Activated CD4-positive, CD25-positive, alpha-beta regulatory T cell treated with anti-CD3 and anti-CD28 coated beads, Interleukin-2, amount 50 U/mL, for 24 hours (primary cell): ENCODE data around the gene CEP131.
"Not testable (repeated sequence)": the region's sequence is repeated elsewhere in the genome, so short reads cannot be mapped to it uniquely, and the experiment has no call there.

Experiments
- ATAC-seq, 2 donors: fragments of 150-1000 bp; cut with Tn5 transposase; one replicate each; pipeline ENCODE4 v1.10.0; 2021; ENCODE audit warnings: mild to moderate bottlenecking in 1 of 2, moderate library complexity in 1 of 2

CEP131 gene

GRCh38 chr17:81162491-81162890 lies 60.3 kb downstream of the CEP131 start:
- no peak for ATAC-seq

DNA sequence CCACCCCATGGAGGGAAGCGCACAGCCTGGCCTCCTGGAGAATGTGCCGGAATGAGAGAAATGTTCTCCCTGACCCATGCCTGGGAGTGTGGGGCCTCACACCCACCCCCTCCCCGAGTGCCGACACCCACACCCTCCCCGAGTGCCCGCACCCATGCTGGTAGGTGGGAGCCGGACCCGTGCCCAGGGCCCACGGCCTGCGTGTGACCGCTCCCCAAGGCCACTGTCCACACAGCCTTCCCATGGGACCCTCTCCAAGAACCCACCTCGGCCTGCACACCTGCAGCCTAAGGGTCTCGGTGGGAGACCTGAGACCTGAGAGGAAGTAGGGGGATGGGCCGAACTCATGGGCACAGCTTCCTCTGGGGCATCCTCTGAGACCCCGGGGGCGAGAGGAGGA lies 60.8 kb downstream of the CEP131 start:
- no peak for ATAC-seq

- ATAC-seq: no peak
These were observed 61.2 kb downstream of the CEP131 start for GRCh38 chr17:81161536-81161935.

DNA sequence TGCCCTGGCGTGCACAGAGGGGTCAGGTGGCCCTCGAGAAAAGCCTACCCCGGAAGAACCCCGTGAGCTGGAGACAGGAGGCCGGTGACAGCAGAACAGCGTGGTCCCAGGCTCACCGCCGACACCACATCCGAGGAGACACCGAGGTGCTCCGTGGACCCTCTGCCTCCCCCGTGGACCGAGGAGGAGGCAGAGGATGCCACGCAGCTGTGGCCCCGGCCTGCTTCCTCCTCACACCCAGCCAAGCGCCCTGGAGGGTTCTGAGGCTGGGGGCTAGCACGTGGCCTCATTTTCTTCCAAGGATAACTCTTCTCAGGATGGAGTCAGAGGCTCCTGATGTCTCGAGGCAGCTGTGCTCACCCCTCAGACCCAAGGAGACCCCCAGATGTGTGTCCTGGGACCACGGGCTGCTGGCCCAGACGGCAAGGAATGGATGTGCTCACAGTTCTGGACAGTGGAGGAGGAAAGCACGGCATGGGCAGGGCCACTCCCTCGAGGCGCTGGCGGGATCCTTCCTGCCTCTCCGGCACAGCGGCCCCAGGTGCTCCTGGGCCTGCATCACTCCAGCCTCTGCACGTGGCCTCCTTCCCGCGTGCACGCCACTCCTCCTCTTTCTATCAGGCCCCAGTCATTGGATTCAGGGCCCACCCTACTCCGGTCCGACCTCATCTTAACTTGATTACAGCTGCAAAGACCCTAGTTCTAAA lies 61.9 kb downstream of the CEP131 start:
- no peak for ATAC-seq

- no peak for ATAC-seq
These were observed 62.5 kb downstream of the CEP131 start for GRCh38 chr17:81160306-81160705.

DNA sequence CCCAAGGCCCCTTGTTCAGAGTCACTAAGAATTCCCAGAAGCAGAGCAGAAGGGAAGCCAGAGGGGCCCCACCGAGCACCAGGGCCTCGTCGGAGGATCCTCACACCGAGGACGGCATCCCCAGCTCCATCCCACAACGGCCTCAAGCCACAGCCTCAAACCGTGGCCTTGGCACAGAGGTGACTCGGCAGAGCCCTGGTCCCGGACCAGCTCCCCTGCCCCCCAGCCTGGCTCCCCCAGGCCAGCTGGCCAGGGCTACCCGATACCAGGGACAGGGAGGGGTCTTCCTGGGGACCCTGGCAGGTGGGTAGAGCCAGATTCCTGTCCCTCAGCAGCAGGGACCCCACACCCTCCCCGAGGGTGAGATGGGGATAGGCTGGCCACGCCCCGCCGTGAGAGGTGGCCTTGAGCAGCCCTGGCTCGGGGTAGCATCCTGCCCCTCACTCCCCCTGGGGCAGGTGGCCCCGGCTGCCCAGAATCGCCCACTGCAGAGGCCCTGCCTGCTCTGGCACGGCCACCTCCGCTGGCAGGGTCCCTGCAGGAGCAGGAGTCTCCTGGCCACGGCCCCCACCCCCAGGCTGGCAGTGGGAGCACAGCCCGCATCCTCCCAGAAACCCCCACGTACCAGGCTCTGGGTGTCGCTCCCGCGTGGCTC lies 63.0 kb downstream of the CEP131 start:
- ATAC-seq: no peak

- ATAC-seq: no peak
These were observed 63.8 kb downstream of the CEP131 start for GRCh38 chr17:81158688-81159590.

- ATAC-seq: no peak
These were observed 64.7 kb downstream of the CEP131 start for GRCh38 chr17:81157848-81158687.

DNA sequence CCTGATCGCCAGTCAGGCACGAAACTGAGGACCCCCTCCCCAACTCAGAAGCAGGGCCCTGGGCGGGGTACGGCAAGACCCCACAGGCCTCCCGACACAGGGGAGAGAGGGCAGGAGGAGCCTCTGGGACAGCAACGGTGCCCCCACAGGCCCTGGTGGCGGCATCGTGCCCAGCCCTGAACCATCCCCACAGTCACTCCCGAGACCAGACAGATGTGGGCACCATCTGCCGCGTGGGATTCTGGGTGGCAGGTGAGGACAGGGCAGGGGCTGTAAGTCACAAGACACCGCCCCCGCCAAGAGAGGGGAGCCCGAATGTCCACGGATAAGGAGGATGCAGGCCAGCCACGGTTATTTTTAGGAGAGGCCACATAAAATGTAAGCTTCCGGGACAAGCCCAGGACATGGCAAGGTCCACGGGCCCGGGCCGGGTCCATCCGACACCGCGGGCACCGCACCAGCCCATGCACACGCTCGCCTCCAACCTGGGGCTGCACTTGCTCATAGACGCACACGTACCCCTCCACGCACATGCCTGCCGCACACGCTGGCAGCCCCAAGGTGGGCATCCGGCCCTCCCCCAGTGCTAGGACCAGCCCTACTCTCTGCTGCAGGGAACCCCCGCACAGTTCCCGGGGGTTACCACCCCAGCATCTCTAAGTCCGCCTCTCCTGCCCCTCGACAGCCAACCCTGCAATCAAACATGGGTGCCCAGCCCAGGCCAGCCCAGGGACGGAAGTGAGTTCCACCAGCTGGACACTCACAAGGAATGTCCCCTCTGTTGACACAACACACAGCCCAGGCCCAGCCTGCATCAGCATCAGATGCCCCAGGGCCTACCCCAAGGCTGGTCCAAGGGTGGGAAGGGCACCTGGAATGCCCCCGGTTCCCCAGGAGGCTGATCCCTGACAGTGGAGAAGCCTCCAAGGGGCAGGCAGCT lies 65.6 kb downstream of the CEP131 start:
- no peak for ATAC-seq

- ATAC-seq: no peak
These were observed 67.8 kb downstream of the CEP131 start for GRCh38 chr17:81154961-81155360.

DNA sequence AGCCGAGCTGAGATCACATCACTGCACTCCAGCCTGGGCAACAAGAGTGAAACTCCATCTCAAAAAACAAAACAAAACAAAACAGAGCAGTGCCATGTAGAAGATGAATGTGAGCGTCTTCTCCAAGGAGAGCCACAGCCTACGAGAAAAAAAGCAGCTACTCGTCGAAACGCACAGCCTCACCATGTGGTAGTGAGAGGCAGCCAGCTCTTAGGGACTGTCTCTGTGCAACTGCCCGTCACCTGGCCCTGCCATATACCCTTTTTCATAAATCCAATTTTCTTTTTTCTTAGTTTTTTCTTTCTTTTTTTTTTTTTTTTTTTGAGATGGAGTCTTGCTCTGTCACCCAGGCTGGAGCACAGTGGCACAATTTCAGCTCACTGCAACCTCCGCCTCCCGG lies 68.7 kb downstream of the CEP131 start:
- ATAC-seq: not testable (repeated sequence)

- ATAC-seq: peak in 1 of 2 donors; percentile 28
These were observed 69.4 kb downstream of the CEP131 start for GRCh38 chr17:81153340-81153803.

- ATAC-seq: no peak
These were observed 70.4 kb downstream of the CEP131 start for GRCh38 chr17:81152288-81152828.

DNA sequence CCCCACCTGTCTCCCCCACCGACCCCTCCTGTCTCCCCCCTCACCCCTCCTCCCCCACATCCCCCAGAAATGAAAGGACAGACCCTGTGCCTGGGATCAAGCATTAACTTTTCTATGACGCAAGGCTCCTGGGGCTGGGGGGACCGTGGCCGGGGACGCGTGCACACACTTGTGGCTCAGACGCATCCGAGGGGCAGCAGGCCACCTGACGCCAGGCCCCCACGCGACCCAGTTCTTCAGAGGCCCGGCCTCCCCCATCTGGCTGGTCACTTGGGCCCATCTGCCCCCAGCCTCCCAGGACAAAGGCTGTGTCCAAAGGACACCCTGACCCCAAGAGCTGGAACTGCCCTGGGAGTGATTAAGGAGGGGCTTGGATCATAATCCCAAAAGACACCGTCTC lies 71.5 kb downstream of the CEP131 start:
- ATAC-seq: no peak

GRCh38 chr17:81150377-81151077 lies 72.2 kb downstream of the CEP131 start:
- ATAC-seq: no peak

- ATAC-seq: no peak
These were observed 73.7 kb downstream of the CEP131 start for GRCh38 chr17:81148986-81149533.

- no peak for ATAC-seq
These were observed 74.2 kb downstream of the CEP131 start for GRCh38 chr17:81148571-81148970.

DNA sequence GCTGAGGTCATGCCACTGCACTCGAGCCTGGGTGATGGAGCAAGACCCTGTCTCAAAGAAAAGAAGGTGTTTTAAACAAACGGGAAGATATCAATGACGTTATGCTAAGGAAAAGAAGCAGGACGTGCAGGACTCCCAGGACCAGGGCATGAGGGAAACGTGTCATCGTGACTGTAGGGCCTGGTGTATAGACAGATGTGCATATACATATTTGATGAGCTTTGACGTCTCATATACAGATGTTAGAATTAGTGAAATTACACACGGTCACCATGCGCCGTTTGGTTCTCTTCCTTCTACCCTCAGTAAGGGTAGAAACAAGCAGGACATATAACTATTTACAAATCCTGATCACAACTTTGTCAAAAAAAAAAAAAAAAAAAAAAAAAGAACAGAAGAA lies 75.1 kb downstream of the CEP131 start:
- no peak for ATAC-seq

DNA sequence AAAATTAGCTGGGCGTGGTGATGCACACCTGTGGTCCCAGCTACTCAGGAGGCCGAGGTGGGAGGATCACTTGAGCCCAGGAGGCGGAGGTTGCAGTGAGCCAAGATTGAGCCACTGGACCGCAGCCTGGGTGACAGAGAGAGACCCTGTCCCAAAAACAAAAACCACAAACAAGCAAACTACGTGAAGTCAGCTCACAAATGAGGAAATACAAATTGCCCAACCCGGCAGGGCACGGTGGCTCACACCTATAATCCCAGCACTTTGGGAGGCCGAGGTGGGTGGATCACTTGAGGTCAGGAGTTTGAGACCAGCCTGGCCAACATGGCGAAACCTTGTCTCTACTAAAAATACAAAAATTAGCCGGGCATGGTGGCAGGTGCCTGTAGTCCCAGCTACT lies 76.6 kb downstream of the CEP131 start:
- not testable (repeated sequence) for ATAC-seq

GRCh38 chr17:81144423-81144781 lies 78.4 kb downstream of the CEP131 start:
- ATAC-seq: no peak
